ENCODE data around the gene CDC42EP5. TPM values are rescaled to one million over a fixed set of nuclear protein-coding genes. Genes with fewer than 3 reads are reported as not detected.
A peak's percentile ranks its signal among the peaks of the same experiment; 100 is the strongest.
"Not testable (repeated sequence)": the region's sequence is repeated elsewhere in the genome, so short reads cannot be mapped to it uniquely, and the experiment has no call there.

CDC42EP5 gene
- total RNA-seq, 2 experiments from 2014 or later, result 0.34 TPM; not detected in 1

- H3K36me3 Mint-ChIP-seq, result no peaks in the 10 kb centered on the region
- H3K27me3 Mint-ChIP-seq, result peaks cover 56% of the 10 kb centered on the region
- no peaks in the 10 kb centered on the region for H3K9me3 Mint-ChIP-seq
Observed at GRCh38 chr19:54475706-54476105, 2.6 kb upstream of the CDC42EP5 start.

DNA sequence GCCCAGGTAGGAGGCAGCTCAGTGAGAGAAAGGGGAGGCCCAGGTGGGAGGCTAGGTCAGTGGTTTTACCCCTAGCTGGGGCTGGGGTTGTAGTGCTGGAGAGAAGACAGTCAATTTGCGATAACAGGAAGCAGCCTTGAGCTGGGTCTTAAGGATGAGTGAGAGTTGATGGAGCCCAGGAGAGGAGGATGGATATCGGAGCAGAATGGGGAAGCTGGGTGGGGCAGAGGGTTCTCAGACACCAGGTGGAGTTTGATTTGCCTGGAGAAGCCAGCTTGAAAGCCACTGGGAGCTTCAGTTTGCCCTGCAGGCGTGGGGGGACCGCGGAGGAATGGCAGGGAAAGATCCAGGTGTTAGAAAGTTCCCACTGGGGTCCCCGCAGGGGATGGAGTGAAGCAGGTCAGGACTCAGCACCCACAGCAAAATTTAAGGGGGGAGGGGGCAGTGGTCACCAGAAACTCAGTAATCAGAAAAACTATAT, 836 bp upstream of the CDC42EP5 start:
- Mint-ChIP-seq H3K36me3 (no peaks in the 10 kb centered on the region), H3K27ac (no peak overlapping the region), H3K27me3 (peaks cover 61% of the 10 kb centered on the region)

More at GRCh38 chr19:54475706-54476105, 2.6 kb upstream of the CDC42EP5 start:
- no peak for DNase-seq
- H3K27ac Mint-ChIP-seq, result no peak overlapping the region
- no peak overlapping the region for H3K4me3 Mint-ChIP-seq
- peaks cover 13% of the 10 kb centered on the region for H3K4me1 Mint-ChIP-seq

DNA sequence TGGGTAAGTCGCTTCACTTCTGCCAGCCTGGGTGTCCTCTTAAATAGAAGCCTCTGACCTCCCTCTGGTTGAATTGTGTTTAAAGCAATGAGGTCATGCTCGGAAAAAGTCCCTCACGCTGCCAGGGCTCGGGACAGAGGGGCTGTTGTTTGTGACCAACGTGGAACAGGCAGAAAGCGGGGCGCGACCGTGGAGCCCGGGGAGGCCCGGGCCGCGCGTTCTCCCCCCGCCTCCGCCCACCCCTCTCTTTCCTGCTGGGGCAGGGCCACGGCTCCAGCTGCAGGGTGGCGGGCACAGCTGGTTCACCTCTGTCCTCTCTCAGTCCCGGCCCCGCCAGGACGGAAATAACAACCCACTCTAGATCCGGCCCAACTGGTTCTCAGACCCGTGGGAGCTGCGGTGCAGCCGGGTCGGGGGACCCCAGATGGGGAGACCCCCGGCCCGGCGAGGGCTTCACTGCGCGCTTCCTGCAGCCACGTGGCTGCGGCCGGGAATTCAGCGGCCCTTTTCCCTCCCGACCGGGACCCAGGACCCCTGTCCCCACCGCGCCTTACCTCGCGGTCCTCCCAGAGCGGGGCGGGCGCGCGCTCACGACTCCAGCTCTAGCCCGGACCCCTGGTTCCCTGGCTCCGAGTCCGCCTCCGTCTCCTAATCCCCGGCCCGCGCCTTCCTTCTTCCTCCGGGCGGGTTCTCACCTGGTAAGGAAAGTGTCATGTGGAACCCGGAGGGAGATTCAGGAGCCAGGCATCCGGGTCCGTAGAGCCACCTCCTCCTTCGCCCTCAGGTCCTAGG, 1.9 kb downstream of the CDC42EP5 start:
- no peak for DNase-seq
- H3K4me3 Mint-ChIP-seq, result peak overlapping the region; percentile 51
- no peaks in the 10 kb centered on the region for H3K9me3 Mint-ChIP-seq
- H3K27ac Mint-ChIP-seq, result no peak overlapping the region
- peaks cover 15% of the 10 kb centered on the region for H3K4me1 Mint-ChIP-seq
- no peaks in the 10 kb centered on the region for H3K36me3 Mint-ChIP-seq
- H3K27me3 Mint-ChIP-seq, result peaks cover 63% of the 10 kb centered on the region

More for the DNA sequence above, 836 bp upstream of the CDC42EP5 start:
- Mint-ChIP-seq H3K9me3 (no peaks in the 10 kb centered on the region), H3K4me3 (no peak overlapping the region), H3K4me1 (peaks cover 17% of the 10 kb centered on the region)
- no peak for DNase-seq

DNA sequence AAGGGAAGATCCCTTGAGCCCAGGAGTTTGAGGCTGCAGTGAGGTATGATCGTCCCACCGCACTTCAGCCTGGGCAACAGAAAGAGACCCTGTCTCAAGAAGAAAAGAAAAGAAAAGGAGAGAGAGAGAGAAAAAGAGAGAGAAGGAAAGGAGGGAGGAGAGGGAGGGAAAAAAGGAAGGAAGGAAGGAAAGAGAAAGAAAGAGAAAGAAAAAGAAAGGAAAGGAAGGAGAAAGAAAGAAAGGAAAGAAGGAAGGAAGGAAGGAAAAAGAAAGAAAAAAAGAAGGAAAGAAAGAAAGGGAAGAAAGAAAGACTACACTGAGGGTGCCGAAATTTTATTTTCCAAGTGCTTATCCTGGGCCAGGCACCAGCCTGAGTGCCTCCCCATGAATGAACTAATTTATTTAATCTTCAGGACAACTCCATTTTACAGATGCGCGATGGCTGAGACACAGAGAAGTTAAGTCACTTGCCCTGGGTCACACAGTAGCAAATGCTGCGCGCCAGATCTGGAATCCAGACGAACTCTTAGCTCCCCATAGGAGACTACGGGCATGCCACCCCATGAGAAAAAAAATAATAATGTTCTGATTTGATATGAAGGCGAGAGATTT, 2.7 kb downstream of the CDC42EP5 start:
- peak overlapping the region; percentile 57 for H3K4me3 Mint-ChIP-seq

DNA sequence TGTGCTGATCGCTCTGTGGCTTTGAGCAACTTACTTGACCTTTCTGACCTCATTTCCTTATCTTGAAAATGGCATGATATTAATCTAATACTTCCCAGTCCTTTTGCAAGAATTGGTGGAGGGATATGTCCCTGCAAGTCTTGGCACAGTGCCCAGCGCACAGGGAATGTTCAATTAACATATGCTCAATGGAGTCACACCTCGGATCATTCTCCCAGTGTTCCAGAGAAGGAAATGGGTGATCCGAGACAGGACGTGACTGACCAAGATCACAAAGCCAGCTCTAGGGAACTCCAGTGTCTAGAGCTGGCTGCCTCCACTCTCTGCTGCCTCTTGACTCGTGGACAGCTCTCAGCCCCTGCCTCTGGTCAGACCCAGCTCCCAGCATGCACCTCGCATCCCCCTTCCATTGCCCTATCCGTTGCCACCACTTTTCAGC, 3.6 kb downstream of the CDC42EP5 start:
- Mint-ChIP-seq H3K36me3 (no peaks in the 10 kb centered on the region), H3K27me3 (peaks cover 67% of the 10 kb centered on the region), H3K9me3 (peaks cover 1% of the 10 kb centered on the region), H3K27ac (no peak overlapping the region), H3K4me1 (peaks cover 16% of the 10 kb centered on the region), H3K4me3 (no peak overlapping the region)
- DNase-seq, result no peak

More for the DNA sequence above, 2.7 kb downstream of the CDC42EP5 start:
- H3K4me1 Mint-ChIP-seq, result peaks cover 15% of the 10 kb centered on the region
- peaks cover 69% of the 10 kb centered on the region for H3K27me3 Mint-ChIP-seq
- no peak for DNase-seq
- H3K27ac Mint-ChIP-seq, result no peak overlapping the region
- no peaks in the 10 kb centered on the region for H3K9me3 Mint-ChIP-seq
- H3K36me3 Mint-ChIP-seq, result no peaks in the 10 kb centered on the region

GRCh38 chr19:54466110-54466480, 7.0 kb downstream of the CDC42EP5 start:
- not testable (repeated sequence) for H3K36me3 Mint-ChIP-seq, H3K27ac Mint-ChIP-seq, H3K9me3 Mint-ChIP-seq, H3K4me3 Mint-ChIP-seq, DNase-seq
- Mint-ChIP-seq H3K27me3 (peaks cover 47% of the 10 kb centered on the region), H3K4me1 (peaks cover 24% of the 10 kb centered on the region)

DNA sequence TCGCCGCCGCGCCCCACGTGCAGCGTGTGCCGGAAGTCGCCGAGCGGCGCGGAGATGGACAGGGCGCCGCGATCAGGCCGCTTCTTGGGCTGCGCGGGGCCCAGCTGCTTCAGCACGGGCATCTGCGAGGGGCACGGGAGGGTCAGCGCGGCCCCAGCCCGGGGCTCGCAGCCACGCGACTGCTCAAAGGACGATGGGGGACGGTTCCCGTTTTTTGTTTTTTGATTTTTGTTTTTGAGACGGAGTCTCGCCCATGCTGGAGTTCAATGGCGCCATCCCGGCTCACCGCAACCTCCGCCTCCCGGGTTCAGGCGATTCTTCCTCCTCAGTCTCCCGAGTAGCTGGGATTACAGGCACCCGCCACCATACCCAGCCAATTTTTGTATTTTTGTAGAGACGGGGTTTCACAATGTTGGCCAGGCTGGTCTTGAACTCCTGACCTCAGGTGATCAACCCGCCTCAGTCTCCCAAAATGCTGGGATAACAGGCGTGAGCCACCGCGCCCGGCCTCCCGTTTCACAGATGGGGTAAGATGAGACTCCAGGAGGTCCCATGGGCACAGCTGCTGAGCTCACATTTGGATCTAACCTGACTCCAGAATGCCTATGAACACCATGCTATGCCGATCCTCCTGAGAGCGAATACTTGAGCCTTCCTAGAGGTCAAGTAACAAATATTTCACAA, 7.5 kb downstream of the CDC42EP5 start:
- Mint-ChIP-seq H3K4me3 (peak overlapping the region; percentile 43), H3K27ac (no peak overlapping the region), H3K4me1 (peaks cover 21% of the 10 kb centered on the region), H3K9me3 (peaks cover 1% of the 10 kb centered on the region), H3K27me3 (peaks cover 42% of the 10 kb centered on the region), H3K36me3 (peaks cover 5% of the 10 kb centered on the region)
- DNase-seq, result no peak

- Mint-ChIP-seq H3K36me3 (peaks cover 5% of the 10 kb centered on the region), H3K9me3 (peaks cover 1% of the 10 kb centered on the region), H3K27ac (peak overlapping the region; percentile 89), H3K4me1 (peaks cover 18% of the 10 kb centered on the region), H3K27me3 (peaks cover 35% of the 10 kb centered on the region), H3K4me3 (peak overlapping the region; percentile 79)
- DNase-seq, result peak; percentile 87
Observed at GRCh38 chr19:54464630-54465425, 8.3 kb downstream of the CDC42EP5 start.

DNA sequence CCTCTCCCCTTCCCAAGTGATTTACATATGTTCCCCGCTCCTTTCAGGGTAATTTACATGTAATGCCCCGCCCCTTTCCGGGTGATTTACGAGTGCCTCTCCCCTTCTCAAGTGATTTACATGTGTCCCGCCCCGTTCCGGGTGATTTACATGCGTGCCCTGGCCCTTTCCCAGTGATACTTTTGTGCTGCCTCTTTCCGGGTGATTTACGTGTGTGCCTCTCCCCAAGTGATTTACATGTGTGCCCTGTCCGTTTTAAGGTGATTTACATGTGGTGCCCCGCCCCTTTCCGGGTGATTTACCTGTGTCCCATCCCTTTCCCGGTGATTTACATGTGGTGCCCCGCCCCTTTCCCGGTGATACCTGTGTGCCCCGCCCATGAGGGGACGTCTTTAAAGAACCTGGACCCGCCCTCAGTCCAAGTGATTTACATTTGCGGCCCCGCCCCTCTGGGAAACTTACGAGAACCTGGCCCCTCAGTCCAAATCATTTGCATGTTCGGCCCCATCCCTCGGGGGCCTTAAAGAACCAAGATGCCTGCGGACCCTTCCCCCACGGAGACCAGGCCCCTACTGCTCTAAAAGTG, 9.0 kb downstream of the CDC42EP5 start:
- Mint-ChIP-seq H3K27ac (peak overlapping the region; percentile 89), H3K9me3 (peaks cover 1% of the 10 kb centered on the region), H3K27me3 (peaks cover 29% of the 10 kb centered on the region), H3K4me1 (peaks cover 18% of the 10 kb centered on the region), H3K4me3 (peak overlapping the region; percentile 79), H3K36me3 (peaks cover 5% of the 10 kb centered on the region)
- DNase-seq, result peak; percentile 85

DNA sequence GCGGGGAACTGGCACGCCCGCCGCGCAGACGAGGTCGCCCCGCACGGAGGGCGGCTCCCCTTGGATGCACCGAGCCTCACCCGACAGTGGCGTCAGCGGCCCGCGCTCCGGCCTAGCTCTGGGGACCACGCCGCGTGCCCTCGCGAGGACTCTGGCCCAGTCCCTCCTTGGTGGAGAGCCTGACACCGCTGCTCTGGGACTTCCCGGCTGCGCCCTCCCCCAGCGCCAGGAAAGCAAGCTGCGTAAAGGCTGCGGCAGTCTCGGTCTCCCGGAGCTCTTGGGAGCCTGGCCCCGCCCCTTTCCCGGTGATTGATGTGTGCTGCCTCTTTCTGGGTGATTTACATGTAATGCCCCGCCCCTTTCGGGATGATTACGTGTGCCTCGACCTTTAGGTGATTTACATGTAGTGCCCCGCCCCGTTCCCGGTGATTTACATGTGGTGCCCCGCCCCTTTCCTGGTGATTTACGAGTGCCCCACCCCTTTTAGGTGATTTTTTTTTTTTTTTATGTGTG, 9.5 kb downstream of the CDC42EP5 start, which contains the start of gene LENG9:
Gene LENG9 (minus strand): TSS at position 248 of the 513 bp plus-strand sequence. CDS start 252 bp downstream, outside the sequence.
- Mint-ChIP-seq H3K4me3 (peak within 1 kb of the TSS; percentile 79), H3K27ac (peak within 1 kb of the TSS; percentile 89), H3K4me1 (peaks cover 22% of the 10 kb centered on the region), H3K9me3 (peaks cover 1% of the 10 kb centered on the region), H3K27me3 (peaks cover 23% of the 10 kb centered on the region), H3K36me3 (peaks cover 10% of the 10 kb centered on the region)
- peak; percentile 96 for DNase-seq

GRCh38 chr19:54462655-54463530, 10.2 kb downstream of the CDC42EP5 start:
- Mint-ChIP-seq H3K4me1 (peaks cover 27% of the 10 kb centered on the region), H3K36me3 (peaks cover 15% of the 10 kb centered on the region), H3K4me3 (peak overlapping the region; percentile 79), H3K27ac (peak overlapping the region; percentile 89), H3K27me3 (peaks cover 16% of the 10 kb centered on the region), H3K9me3 (peaks cover 1% of the 10 kb centered on the region)
- DNase-seq, result peak; percentile 76

DNA sequence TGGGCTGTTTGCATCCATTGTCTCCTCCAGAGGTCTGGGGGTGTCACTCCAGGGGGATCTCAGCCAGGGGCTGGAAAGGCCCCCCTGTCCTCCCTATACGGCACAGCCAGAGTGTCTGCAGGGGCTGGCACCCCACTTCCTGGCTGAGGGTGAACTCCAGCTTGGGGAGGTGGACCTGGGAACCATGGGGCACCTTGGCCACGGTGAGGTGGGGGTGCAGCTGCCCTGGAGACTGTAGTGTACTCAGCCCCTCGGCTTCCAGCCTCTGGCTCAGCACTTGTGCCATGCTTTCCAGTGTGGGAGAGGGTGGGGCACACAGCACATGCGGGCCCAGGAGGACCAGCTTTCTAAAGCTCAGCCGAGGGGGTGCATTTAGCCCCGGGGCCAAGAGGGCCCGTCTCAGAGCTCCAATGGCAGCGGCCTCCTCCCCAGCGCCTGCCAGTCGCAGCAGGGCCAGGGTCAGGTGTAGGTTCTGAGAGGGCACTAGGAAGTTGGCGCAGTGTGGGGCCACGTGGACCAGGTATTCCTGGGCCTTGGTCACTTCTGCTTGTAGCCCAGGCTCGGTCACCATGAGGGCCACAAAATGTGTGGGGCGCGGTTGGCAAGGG, 10.9 kb downstream of the CDC42EP5 start:
- peak overlapping the region; percentile 76 for H3K27ac Mint-ChIP-seq
- H3K4me1 Mint-ChIP-seq, result peaks cover 27% of the 10 kb centered on the region
- H3K27me3 Mint-ChIP-seq, result peaks cover 16% of the 10 kb centered on the region
- peak overlapping the region; percentile 70 for H3K4me3 Mint-ChIP-seq
- peaks cover 15% of the 10 kb centered on the region for H3K36me3 Mint-ChIP-seq
- peaks cover 1% of the 10 kb centered on the region for H3K9me3 Mint-ChIP-seq
- DNase-seq, result no peak

GRCh38 chr19:54461613-54462012, 11.5 kb downstream of the CDC42EP5 start:
- peaks cover 1% of the 10 kb centered on the region for H3K9me3 Mint-ChIP-seq
- H3K4me3 Mint-ChIP-seq, result peak overlapping the region; percentile 70
- peaks cover 13% of the 10 kb centered on the region for H3K27me3 Mint-ChIP-seq
- H3K36me3 Mint-ChIP-seq, result peaks cover 15% of the 10 kb centered on the region
- peak overlapping the region; percentile 76 for H3K27ac Mint-ChIP-seq
- H3K4me1 Mint-ChIP-seq, result peaks cover 27% of the 10 kb centered on the region
- DNase-seq, result no peak
